HG03280 (cell line): ENCODE results near the gene RBSN.

Experiments used
- ATAC-seq: cut with Tn5 transposase; IDR thresholded peaks from one replicate; pipeline ENCODE4 v1.9.1; 2021; ENCODE audit warnings: mild to moderate bottlenecking, moderate library complexity; ENCODE audit not compliant: unreplicated experiment

The RBSN gene

DNA sequence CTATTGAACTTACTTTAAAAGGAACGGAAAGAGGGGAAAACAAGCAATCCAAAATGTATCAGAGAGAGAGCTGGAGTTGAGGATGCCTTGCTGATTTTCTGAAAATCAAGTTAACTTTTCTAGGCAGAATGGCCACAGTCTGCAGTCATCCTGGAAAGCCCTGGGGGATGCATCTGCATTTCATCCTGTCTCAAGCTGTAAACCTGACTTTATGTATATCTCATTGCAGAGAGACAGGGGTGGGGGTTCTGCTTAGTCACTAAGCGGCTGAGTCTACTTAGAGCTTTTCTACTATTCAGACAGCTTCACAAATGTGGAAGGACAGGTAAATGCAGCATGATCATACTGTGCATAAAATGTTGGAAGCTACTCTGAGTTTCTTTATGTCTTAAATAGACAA lies 75.2 kb downstream of the RBSN start:
- ATAC-seq = no peak

DNA sequence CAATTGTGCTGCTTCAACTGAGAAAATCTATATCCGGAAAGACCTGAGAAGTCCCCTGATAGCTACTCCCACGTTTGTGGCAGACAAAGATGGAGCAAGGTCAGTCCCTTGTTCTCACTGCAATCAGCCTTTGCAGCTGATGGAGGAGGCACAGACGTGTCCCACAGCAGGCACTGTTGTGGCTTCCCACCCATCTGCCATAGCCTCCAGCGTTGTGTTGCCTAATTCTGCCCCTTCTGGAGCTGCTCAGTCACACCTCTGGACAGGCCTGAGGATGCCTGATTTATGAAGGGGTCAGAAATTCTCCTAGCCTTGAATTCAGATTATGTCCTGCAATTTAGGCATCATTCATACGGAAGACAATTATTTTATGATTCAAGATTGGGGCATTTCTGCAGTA lies 75.7 kb downstream of the RBSN start:
- no peak for ATAC-seq
